ENCODE measurements around the gene AFF3. TPM values are rescaled to one million over a fixed set of nuclear protein-coding genes. Genes with fewer than 3 reads are reported as not detected.

The AFF3 gene
- total and polyA plus RNA-seq, 2 experiments from 2014 or later = 7.3 to 7.8 TPM

GRCh38 chr2:100130595-100131391, 11.6 kb downstream of the AFF3 start:
- Histone ChIP-seq H2AFZ (no peak overlapping the region), H3K4me1 (ENCODE audit: insufficient read depth) (no peaks in the 10 kb centered on the region), H3K9me2 (replicated peaks; ENCODE audit: insufficient read depth) (no peaks in the 10 kb centered on the region), H3K79me2 (no peaks in the 10 kb centered on the region), H3K4me2 (no peak overlapping the region), H4K20me1 (ENCODE audit: insufficient read depth, poor library complexity, severe bottlenecking) (no peaks in the 10 kb centered on the region), H3K27ac (no peak overlapping the region), H3K36me3 (replicated peaks; ENCODE audit: insufficient read depth, low read depth) (no peaks in the 10 kb centered on the region), H3K4me3 (no peak overlapping the region), H3K9me3 (ENCODE audit: low read depth) (no peaks in the 10 kb centered on the region), H3K27me3 (no peaks in the 10 kb centered on the region)
- TF ChIP-seq CTCF (IDR thresholded peaks at IDR 0.05; ENCODE audit: poor library complexity) (no peak), EZH2 (IDR thresholded peaks at IDR 0.05; ENCODE audit: borderline replicate concordance) (no peak), EZH2phosphoT487 (IDR thresholded peaks at IDR 0.05; ENCODE audit: low read depth, severe bottlenecking, unreplicated experiment) (no peak)
- DNase-seq (ENCODE audit: low spot score) = no peak
- WGBS (ENCODE audit: low lambda C conversion rate, missing lambda C conversion rate) = 75% methylated on average over 5 of the region's 5 CpGs

DNA sequence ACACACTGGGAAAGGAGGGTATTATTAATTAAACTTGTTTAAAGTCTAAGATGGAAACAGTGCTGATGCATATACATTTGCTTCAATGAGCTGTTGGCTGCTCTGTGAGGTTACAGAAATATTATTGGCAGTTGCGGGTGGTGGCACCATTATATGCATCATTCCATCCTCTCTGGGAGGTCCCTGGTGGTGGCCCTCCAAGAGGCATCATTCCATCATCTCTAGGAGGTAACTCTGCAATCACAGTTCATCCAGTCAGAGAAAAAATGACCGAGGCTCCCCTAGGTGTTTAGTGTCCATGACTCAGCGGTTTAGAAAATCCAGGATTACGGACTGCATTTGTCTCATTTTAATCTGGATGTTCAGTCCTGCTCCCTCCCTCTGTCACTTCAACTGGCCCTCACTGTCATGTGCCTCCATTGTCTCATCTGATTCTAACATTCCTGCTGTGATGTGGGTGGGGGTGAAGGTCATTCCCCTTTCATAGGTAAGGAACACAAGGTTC, 15.4 kb downstream of the AFF3 start:
- no peaks in the 10 kb centered on the region for H3K36me3 ChIP-seq (replicated peaks; ENCODE audit: insufficient read depth, low read depth)
- H3K27ac ChIP-seq = no peak overlapping the region
- no peaks in the 10 kb centered on the region for H3K79me2 ChIP-seq
- H3K9me3 ChIP-seq (ENCODE audit: low read depth) = no peaks in the 10 kb centered on the region
- no peaks in the 10 kb centered on the region for H3K9me2 ChIP-seq (replicated peaks; ENCODE audit: insufficient read depth)
- no peak overlapping the region for H2AFZ ChIP-seq
- H3K4me3 ChIP-seq = no peak overlapping the region
- H3K4me1 ChIP-seq (ENCODE audit: insufficient read depth) = no peaks in the 10 kb centered on the region
- no peaks in the 10 kb centered on the region for H4K20me1 ChIP-seq (ENCODE audit: insufficient read depth, poor library complexity, severe bottlenecking)
- no peaks in the 10 kb centered on the region for H3K27me3 ChIP-seq
- WGBS (ENCODE audit: low lambda C conversion rate, missing lambda C conversion rate) = 87% methylated on average over 4 of the region's 4 CpGs
- no peak overlapping the region for H3K4me2 ChIP-seq
- DNase-seq (ENCODE audit: low spot score) = no peak
- no peak for TF ChIP-seq CTCF (IDR thresholded peaks at IDR 0.05; ENCODE audit: poor library complexity)
- TF ChIP-seq EZH2 (IDR thresholded peaks at IDR 0.05; ENCODE audit: borderline replicate concordance) = no peak
- TF ChIP-seq EZH2phosphoT487 (IDR thresholded peaks at IDR 0.05; ENCODE audit: low read depth, severe bottlenecking, unreplicated experiment) = no peak

- H3K79me2 ChIP-seq = no peaks in the 10 kb centered on the region
- WGBS (ENCODE audit: low lambda C conversion rate, missing lambda C conversion rate) = 65% methylated on average over 8 of the region's 8 CpGs
Measured at GRCh38 chr2:100126201-100126600, 16.2 kb downstream of the AFF3 start.

More at GRCh38 chr2:100126201-100126600, 16.2 kb downstream of the AFF3 start:
- Histone ChIP-seq H3K4me1 (ENCODE audit: insufficient read depth) (no peaks in the 10 kb centered on the region), H3K27me3 (no peaks in the 10 kb centered on the region), H4K20me1 (ENCODE audit: insufficient read depth, poor library complexity, severe bottlenecking) (no peaks in the 10 kb centered on the region), H2AFZ (no peak overlapping the region), H3K9me3 (ENCODE audit: low read depth) (no peaks in the 10 kb centered on the region), H3K9me2 (replicated peaks; ENCODE audit: insufficient read depth) (no peaks in the 10 kb centered on the region), H3K27ac (no peak overlapping the region), H3K36me3 (replicated peaks; ENCODE audit: insufficient read depth, low read depth) (no peaks in the 10 kb centered on the region), H3K4me3 (no peak overlapping the region), H3K4me2 (no peak overlapping the region)
- no peak for DNase-seq (ENCODE audit: low spot score)
- no peak for TF ChIP-seq EZH2 (IDR thresholded peaks at IDR 0.05; ENCODE audit: borderline replicate concordance)
- TF ChIP-seq EZH2phosphoT487 (IDR thresholded peaks at IDR 0.05; ENCODE audit: low read depth, severe bottlenecking, unreplicated experiment) = no peak
- no peak for TF ChIP-seq CTCF (IDR thresholded peaks at IDR 0.05; ENCODE audit: poor library complexity)

Measured in hepatocyte (in vitro differentiated cells).